ENCODE results near the gene PDE12. TPM values are rescaled to one million over a fixed set of nuclear protein-coding genes. Genes with fewer than 3 reads are reported as not detected.

PDE12 gene
- total and polyA plus RNA-seq, 7 donors: 4.8 to 17.9 (median 11.4) TPM

DNA sequence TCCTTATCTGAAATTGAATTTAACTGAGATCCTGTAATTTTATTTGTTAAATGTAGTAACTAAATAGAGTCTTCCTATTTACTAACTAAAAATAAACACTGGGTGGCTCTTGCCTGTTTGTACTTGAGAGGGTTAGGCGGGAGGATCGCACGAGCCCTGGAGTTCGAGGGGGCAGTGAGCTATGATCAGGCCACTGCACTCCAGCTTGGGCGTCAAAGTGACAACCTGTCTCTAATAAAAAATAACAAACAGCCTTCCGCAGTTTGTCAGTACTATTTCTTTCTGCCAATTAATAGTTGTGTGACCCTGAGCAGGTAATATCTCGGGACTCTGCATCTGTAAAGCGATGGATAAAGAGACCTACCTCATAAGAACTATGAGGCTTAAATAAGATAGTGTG, 768 bp upstream of the PDE12 start:
- Histone ChIP-seq H3K4me3 (peak overlapping the region; percentile 80 to 93 (median 90)), H3K36me3 (peaks cover 0 to 11% (median 0%) of the 10 kb centered on the region in 4 donors), H3K9me3 (no peaks in the 10 kb centered on the region), H3K27me3 (no peaks in the 10 kb centered on the region), H3K27ac (peak overlapping the region; percentile 91 to 98 (median 94)), H3K4me1 (peaks cover 0 to 39% (median 30%) of the 10 kb centered on the region in 4 donors)
- 13 to 22% methylated on average over 8 of the region's 8 CpGs for WGBS, 2 donors
- intact Hi-C loops (cut with DNase I): loop anchor here (1.0 to 10.0 kb wide), 3 partner anchors 42 to 391 kb away; partner anchors contain the start of genes ARF4, IL17RD and SLMAP
- DNase-seq: no peak
- TF ChIP-seq EP300 (IDR thresholded peaks at IDR 0.05): no peak
- TF ChIP-seq POLR2A (IDR thresholded peaks at IDR 0.05): no peak
- TF ChIP-seq POLR2AphosphoS5 (IDR thresholded peaks at IDR 0.05): no peak
- TF ChIP-seq, protein P1, sequence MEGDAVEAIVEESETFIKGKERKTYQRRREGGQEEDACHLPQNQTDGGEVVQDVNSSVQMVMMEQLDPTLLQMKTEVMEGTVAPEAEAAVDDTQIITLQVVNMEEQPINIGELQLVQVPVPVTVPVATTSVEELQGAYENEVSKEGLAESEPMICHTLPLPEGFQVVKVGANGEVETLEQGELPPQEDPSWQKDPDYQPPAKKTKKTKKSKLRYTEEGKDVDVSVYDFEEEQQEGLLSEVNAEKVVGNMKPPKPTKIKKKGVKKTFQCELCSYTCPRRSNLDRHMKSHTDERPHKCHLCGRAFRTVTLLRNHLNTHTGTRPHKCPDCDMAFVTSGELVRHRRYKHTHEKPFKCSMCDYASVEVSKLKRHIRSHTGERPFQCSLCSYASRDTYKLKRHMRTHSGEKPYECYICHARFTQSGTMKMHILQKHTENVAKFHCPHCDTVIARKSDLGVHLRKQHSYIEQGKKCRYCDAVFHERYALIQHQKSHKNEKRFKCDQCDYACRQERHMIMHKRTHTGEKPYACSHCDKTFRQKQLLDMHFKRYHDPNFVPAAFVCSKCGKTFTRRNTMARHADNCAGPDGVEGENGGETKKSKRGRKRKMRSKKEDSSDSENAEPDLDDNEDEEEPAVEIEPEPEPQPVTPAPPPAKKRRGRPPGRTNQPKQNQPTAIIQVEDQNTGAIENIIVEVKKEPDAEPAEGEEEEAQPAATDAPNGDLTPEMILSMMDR (IDR thresholded peaks at IDR 0.05): no peak

DNA sequence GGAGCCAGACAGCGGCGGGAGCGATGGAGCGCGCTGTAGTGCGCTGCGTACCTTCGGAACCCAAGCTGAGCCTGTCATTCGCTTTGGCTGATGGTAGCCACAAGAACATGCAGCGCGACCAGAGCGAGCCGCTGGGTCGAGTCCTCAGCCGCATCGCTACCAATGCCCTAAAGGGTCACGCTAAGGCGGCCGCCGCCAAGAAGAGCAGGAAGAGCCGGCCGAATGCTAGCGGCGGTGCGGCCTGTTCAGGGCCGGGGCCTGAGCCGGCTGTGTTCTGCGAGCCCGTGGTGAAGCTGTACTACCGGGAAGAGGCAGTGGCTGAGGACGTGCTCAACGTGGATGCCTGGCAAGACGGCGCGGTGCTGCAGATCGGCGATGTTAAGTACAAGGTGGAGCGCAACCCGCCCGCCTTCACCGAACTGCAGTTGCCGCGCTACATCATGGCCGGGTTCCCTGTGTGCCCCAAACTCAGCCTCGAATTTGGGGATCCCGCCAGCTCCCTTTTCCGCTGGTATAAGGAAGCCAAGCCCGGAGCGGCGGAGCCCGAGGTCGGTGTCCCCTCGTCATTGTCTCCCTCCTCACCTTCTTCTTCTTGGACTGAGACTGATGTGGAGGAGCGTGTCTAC, 498 bp downstream of the PDE12 start:
- 0% methylated on average over 54 of the region's 54 CpGs for WGBS, 2 donors
- Histone ChIP-seq H3K4me1 (peaks cover 0 to 39% (median 30%) of the 10 kb centered on the region in 4 donors), H3K9me3 (no peaks in the 10 kb centered on the region), H3K4me3 (peak overlapping the region; percentile 80 to 93 (median 90)), H3K36me3 (peaks cover 0 to 24% (median 0%) of the 10 kb centered on the region in 4 donors), H3K27ac (peak overlapping the region; percentile 91 to 98 (median 94)), H3K27me3 (no peaks in the 10 kb centered on the region)
- intact Hi-C loops (cut with DNase I): loop anchor here (2.0 to 10.0 kb wide), 3 partner anchors 136 to 392 kb away; partner anchors contain the start of genes DENND6A, IL17RD and SLMAP
- peak; percentile 71 for DNase-seq
- no peak for TF ChIP-seq EP300 (IDR thresholded peaks at IDR 0.05)
- TF ChIP-seq, protein P1 (IDR thresholded peaks at IDR 0.05): no peak
- no peak for TF ChIP-seq POLR2AphosphoS5 (IDR thresholded peaks at IDR 0.05)

DNA sequence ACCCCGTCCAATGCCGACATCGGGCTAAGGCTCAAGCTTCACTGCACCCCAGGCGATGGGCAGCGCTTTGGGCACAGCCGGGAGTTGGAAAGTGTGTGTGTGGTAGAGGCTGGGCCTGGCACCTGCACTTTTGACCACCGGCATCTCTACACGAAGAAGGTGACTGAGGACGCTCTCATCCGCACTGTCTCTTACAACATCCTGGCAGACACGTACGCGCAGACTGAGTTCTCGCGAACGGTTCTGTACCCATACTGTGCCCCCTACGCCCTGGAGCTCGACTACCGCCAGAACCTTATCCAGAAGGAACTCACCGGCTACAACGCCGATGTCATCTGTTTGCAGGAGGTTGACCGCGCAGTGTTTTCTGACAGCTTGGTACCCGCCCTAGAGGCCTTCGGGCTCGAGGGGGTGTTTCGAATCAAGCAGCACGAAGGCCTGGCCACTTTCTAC, 1.0 kb downstream of the PDE12 start:
- Histone ChIP-seq H3K27me3 (no peaks in the 10 kb centered on the region), H3K9me3 (no peaks in the 10 kb centered on the region), H3K4me3 (peak overlapping the region; percentile 80 to 93 (median 90)), H3K27ac (peak overlapping the region; percentile 91 to 98 (median 94)), H3K4me1 (peaks cover 0 to 39% (median 30%) of the 10 kb centered on the region in 4 donors), H3K36me3 (peaks cover 0 to 29% (median 0%) of the 10 kb centered on the region in 4 donors)
- no peak for DNase-seq
- TF ChIP-seq EP300 (IDR thresholded peaks at IDR 0.05): no peak
- TF ChIP-seq POLR2A (IDR thresholded peaks at IDR 0.05): no peak
- TF ChIP-seq, protein P1 (IDR thresholded peaks at IDR 0.05): no peak
- TF ChIP-seq POLR2AphosphoS5 (IDR thresholded peaks at IDR 0.05): no peak
- WGBS, 2 donors: 0 to 2% methylated on average over 29 of the region's 29 CpGs
- intact Hi-C loops (cut with DNase I): loop anchor here (2.0 to 10.0 kb wide), 3 partner anchors 136 to 392 kb away; partner anchors contain the start of genes DENND6A, IL17RD and SLMAP

DNA sequence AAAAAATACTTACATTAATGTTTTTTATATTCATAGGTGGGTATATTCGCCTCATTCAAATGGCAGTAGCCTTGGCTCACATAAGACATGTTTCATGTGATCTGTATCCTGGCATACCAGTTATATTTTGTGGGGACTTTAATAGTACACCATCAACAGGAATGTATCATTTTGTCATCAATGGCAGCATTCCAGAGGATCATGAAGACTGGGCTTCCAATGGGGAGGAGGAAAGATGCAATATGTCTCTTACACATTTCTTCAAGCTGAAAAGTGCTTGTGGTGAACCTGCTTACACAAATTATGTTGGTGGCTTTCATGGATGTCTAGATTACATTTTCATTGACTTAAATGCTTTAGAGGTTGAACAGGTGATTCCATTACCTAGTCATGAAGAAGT, 3.5 kb downstream of the PDE12 start:
- WGBS, 2 donors: 96 to 99% methylated on average over 1 of the region's 1 CpG
- intact Hi-C loops (cut with DNase I): loop anchor here (5.0 to 10.0 kb wide), 2 partner anchors 198 to 395 kb away; partner anchors contain the start of genes IL17RD and SLMAP
- TF ChIP-seq, protein P1 (IDR thresholded peaks at IDR 0.05): no peak
- no peak for TF ChIP-seq POLR2AphosphoS5 (IDR thresholded peaks at IDR 0.05)
- no peak for TF ChIP-seq EP300 (IDR thresholded peaks at IDR 0.05)
- no peak for TF ChIP-seq POLR2A (IDR thresholded peaks at IDR 0.05)
- Histone ChIP-seq H3K27me3 (no peaks in the 10 kb centered on the region), H3K27ac (no peak overlapping the region), H3K36me3 (peaks cover 0 to 45% (median 0%) of the 10 kb centered on the region in 4 donors), H3K4me1 (peaks cover 0 to 39% (median 30%) of the 10 kb centered on the region in 4 donors), H3K9me3 (no peaks in the 10 kb centered on the region), H3K4me3 (no peak overlapping the region)
- no peak for DNase-seq
